ENCODE data around the gene MITF. TPM values are rescaled to one million over a fixed set of nuclear protein-coding genes. Genes with fewer than 3 reads are reported as not detected.
"Not testable (repeated sequence)": the region's sequence is repeated elsewhere in the genome, so short reads cannot be mapped to it uniquely, and the experiment has no call there.

The MITF gene
- total RNA-seq, 1 donor: 11.6 TPM

- Histone ChIP-seq H3K4me3 (ENCODE audit: insufficient read depth, low read length) (no peak overlapping the region), H3K36me3 (ENCODE audit: insufficient read depth, low read length) (no peaks in the 10 kb centered on the region), H3K27ac (ENCODE audit: low read depth, low read length) (peak overlapping the region; percentile 52), H3K4me2 (ENCODE audit: insufficient read depth, low read length) (peak overlapping the region; percentile 41), H4K20me1 (ENCODE audit: insufficient read depth, low read length) (no peaks in the 10 kb centered on the region), H3K4me1 (ENCODE audit: insufficient read depth, low read length) (peaks cover 43% of the 10 kb centered on the region), H3K9me3 (ENCODE audit: low read depth, low read length) (no peaks in the 10 kb centered on the region), H3K79me2 (ENCODE audit: insufficient read depth, low read length) (no peaks in the 10 kb centered on the region), H2AFZ (ENCODE audit: low read length) (no peak overlapping the region), H3K27me3 (ENCODE audit: insufficient read depth, low read length) (no peaks in the 10 kb centered on the region)
- no peak for TF ChIP-seq CTCF (IDR thresholded peaks at IDR 0.05; ENCODE audit: extremely low read depth, low read depth, low read length)
- DNase-seq (ENCODE audit: insufficient read length, low spot score, missing footprints): no peak
Measured at GRCh38 chr3:69786854-69787253, 47.6 kb downstream of the MITF start.

- peak; percentile 44 for DNase-seq (ENCODE audit: insufficient read length, low spot score, missing footprints)
- peaks cover 50% of the 10 kb centered on the region for H3K4me1 ChIP-seq (ENCODE audit: insufficient read depth, low read length)
- no peaks in the 10 kb centered on the region for H3K27me3 ChIP-seq (ENCODE audit: insufficient read depth, low read length)
- no peak overlapping the region for H3K4me3 ChIP-seq (ENCODE audit: insufficient read depth, low read length)
- peak overlapping the region; percentile 52 for H3K27ac ChIP-seq (ENCODE audit: low read depth, low read length)
- H3K9me3 ChIP-seq (ENCODE audit: low read depth, low read length): no peaks in the 10 kb centered on the region
- H2AFZ ChIP-seq (ENCODE audit: low read length): no peak overlapping the region
- H3K79me2 ChIP-seq (ENCODE audit: insufficient read depth, low read length): no peaks in the 10 kb centered on the region
- peak overlapping the region; percentile 41 for H3K4me2 ChIP-seq (ENCODE audit: insufficient read depth, low read length)
- H4K20me1 ChIP-seq (ENCODE audit: insufficient read depth, low read length): no peaks in the 10 kb centered on the region
- no peaks in the 10 kb centered on the region for H3K36me3 ChIP-seq (ENCODE audit: insufficient read depth, low read length)
- no peak for TF ChIP-seq CTCF (IDR thresholded peaks at IDR 0.05; ENCODE audit: extremely low read depth, low read depth, low read length)
Measured at GRCh38 chr3:69787436-69788168, 48.3 kb downstream of the MITF start.

GRCh38 chr3:69791106-69791505, 51.8 kb downstream of the MITF start:
- Histone ChIP-seq H4K20me1 (ENCODE audit: insufficient read depth, low read length) (no peaks in the 10 kb centered on the region), H3K79me2 (ENCODE audit: insufficient read depth, low read length) (no peaks in the 10 kb centered on the region), H3K4me2 (ENCODE audit: insufficient read depth, low read length) (peak overlapping the region; percentile 74), H3K4me3 (ENCODE audit: insufficient read depth, low read length) (peak overlapping the region; percentile 17), H3K36me3 (ENCODE audit: insufficient read depth, low read length) (no peaks in the 10 kb centered on the region), H3K27ac (ENCODE audit: low read depth, low read length) (peak overlapping the region; percentile 51), H3K9me3 (ENCODE audit: low read depth, low read length) (no peaks in the 10 kb centered on the region), H3K4me1 (ENCODE audit: insufficient read depth, low read length) (peaks cover 34% of the 10 kb centered on the region), H2AFZ (ENCODE audit: low read length) (peak overlapping the region; percentile 20), H3K27me3 (ENCODE audit: insufficient read depth, low read length) (no peaks in the 10 kb centered on the region)
- DNase-seq (ENCODE audit: insufficient read length, low spot score, missing footprints): peak; percentile 78
- TF ChIP-seq CTCF (IDR thresholded peaks at IDR 0.05; ENCODE audit: extremely low read depth, low read depth, low read length): no peak

GRCh38 chr3:69791919-69792399, 52.7 kb downstream of the MITF start:
- DNase-seq (ENCODE audit: insufficient read length, low spot score, missing footprints): peak; percentile 13
- no peak overlapping the region for H3K4me3 ChIP-seq (ENCODE audit: insufficient read depth, low read length)
- no peaks in the 10 kb centered on the region for H3K27me3 ChIP-seq (ENCODE audit: insufficient read depth, low read length)
- H3K36me3 ChIP-seq (ENCODE audit: insufficient read depth, low read length): no peaks in the 10 kb centered on the region
- H3K9me3 ChIP-seq (ENCODE audit: low read depth, low read length): no peaks in the 10 kb centered on the region
- H3K79me2 ChIP-seq (ENCODE audit: insufficient read depth, low read length): no peaks in the 10 kb centered on the region
- peaks cover 31% of the 10 kb centered on the region for H3K4me1 ChIP-seq (ENCODE audit: insufficient read depth, low read length)
- H3K27ac ChIP-seq (ENCODE audit: low read depth, low read length): no peak overlapping the region
- peak overlapping the region; percentile 74 for H3K4me2 ChIP-seq (ENCODE audit: insufficient read depth, low read length)
- peak; percentile 64 for TF ChIP-seq CTCF (IDR thresholded peaks at IDR 0.05; ENCODE audit: extremely low read depth, low read depth, low read length)
- no peaks in the 10 kb centered on the region for H4K20me1 ChIP-seq (ENCODE audit: insufficient read depth, low read length)
- no peak overlapping the region for H2AFZ ChIP-seq (ENCODE audit: low read length)

GRCh38 chr3:69796126-69796525, 56.9 kb downstream of the MITF start:
- not testable (repeated sequence) for H3K36me3 ChIP-seq (ENCODE audit: insufficient read depth, low read length); H3K27me3 ChIP-seq (ENCODE audit: insufficient read depth, low read length); H3K4me2 ChIP-seq (ENCODE audit: insufficient read depth, low read length); H3K79me2 ChIP-seq (ENCODE audit: insufficient read depth, low read length); H4K20me1 ChIP-seq (ENCODE audit: insufficient read depth, low read length); H3K27ac ChIP-seq (ENCODE audit: low read depth, low read length); H3K4me3 ChIP-seq (ENCODE audit: insufficient read depth, low read length); H2AFZ ChIP-seq (ENCODE audit: low read length); DNase-seq (ENCODE audit: insufficient read length, low spot score, missing footprints); H3K9me3 ChIP-seq (ENCODE audit: low read depth, low read length)
- H3K4me1 ChIP-seq (ENCODE audit: insufficient read depth, low read length): peaks cover 14% of the 10 kb centered on the region

Measured in osteoblast (primary cell).